Stimulated activated CD8-positive, alpha-beta memory T cell treated with anti-CD3 and anti-CD28 coated beads, Interleukin-15, amount 100 ng/mL, for 48 hours (primary cell): ENCODE measurements around the gene RANBP6.
A peak's percentile ranks its signal among the peaks of the same experiment; 100 is the strongest.
"Not testable (repeated sequence)": the region's sequence is repeated elsewhere in the genome, so short reads cannot be mapped to it uniquely, and the experiment has no call there.

Experiments used
- DNase-seq, 2 donors: peaks; one replicate each; pipeline ENCODE4 v3.0.0-alpha.2; 2020; ENCODE audit warnings: low read depth in 2 of 2

RANBP6 gene

DNA sequence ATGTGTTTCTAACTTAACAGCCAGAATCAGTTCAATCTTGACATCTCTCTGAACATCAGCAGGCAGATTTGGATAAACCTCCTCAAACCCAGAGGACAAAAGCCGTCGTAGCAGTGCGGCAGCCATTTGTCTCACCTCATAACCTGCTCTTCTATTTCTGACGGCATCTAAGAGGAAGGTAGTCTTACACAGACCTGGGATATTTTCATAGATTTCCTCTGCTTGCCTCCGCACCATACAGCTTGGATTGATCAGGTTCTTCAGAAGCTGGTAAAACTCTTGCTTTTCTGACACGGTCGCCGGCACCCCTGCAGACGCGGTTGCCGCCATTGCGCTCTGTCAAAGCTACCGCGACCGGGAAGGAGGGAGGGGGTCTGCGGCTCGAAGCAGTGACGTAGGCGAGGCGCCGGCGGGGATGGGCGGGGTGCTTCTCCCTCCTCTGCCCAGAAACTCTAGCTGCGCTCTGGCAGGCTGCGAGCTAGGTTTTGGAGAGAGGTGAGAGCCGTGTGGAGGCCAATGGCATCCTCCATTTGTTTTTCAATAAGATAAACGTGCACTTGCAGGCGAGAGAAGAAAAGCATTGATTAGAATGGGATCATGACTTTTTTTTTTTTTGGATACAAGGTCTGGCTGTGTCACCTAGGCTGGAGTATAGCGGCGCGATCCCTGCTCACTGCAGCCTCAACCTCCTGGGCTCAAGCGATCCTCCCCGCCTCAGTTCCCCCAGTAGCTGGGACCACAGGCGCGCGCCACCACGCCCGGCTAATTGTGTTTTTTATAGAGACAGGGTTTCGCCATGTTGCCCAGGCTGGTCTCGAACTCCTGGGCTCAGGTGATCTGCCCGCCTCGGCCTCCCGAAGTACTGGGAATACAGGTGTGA lies at the start of gene RANBP6:
TSS of gene RANBP6 (minus strand) at position 347 of the 880 bp plus-strand sequence. CDS start at position 330, 17 bp downstream.
- DNase-seq: peak; percentile 80 to 83

DNA sequence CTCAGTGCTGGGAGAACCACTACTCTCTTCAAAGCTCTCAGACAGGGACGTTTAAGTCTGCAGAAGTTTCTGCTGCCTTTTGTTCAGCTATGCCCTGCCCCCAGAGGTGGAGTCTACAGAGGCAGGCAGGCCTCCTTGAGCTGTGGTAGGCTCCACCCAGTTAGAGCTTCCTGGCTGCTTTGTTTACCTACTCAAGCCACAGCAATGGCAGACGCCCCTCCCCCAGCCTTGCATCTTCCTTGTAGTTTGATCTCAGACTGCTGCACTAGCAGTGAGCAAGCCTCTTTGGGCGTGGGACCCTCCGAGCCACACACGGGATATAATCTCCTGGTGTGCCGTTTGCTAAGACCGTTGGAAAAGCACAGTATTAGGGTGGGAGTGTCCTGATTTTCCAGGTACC lies 47.7 kb upstream of the RANBP6 start:
- DNase-seq: not testable (repeated sequence)

- DNase-seq: no peak
Measured at GRCh38 chr9:6055666-6056065, 40.2 kb upstream of the RANBP6 start.

GRCh38 chr9:6055216-6055615 lies 39.8 kb upstream of the RANBP6 start:
- DNase-seq: no peak

- peak; percentile 23 to 28 for DNase-seq
Measured at GRCh38 chr9:6054280-6055099, 39.1 kb upstream of the RANBP6 start.

GRCh38 chr9:6052293-6052919 lies 37.0 kb upstream of the RANBP6 start:
- no peak for DNase-seq

GRCh38 chr9:6051511-6051950 lies 36.1 kb upstream of the RANBP6 start:
- no peak for DNase-seq

DNA sequence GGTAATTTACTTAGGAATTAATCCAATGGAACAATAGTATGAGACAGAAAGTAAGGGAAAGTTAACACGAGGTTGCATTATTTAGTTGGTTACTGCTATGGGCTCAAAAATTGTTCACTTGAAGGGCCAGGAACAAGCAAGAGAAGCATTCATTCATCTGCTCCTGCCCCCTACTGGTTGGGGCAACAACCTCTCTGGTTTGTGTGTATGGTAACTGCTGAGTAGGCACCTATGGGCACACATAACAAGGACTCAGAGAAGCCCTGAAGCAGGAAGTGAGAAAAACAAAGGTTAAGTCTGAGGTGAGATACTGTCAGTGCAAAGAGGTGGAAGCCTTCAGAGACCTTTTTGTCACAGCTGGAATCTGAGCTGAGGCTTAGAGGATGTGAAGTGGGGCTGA lies 34.4 kb upstream of the RANBP6 start:
- DNase-seq: no peak

DNA sequence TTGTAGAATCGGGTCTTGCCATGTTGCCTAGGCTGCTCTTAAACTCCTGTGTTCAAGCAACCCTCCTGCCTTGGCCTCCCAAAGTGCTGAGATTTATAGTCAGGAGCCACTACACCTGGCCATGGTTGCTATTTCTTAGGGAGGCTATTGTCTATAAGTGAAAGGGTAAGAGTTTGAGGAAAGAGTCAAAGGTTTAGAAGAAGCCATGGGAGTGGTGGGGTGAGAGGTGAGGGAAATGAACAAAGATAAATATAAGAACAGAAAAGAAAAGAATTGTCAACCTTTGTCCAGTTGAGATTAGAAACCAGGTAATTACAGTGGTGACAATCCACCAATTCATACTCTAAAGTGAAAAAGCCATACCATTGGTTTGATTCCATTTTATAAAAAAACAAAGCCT lies 32.6 kb upstream of the RANBP6 start:
- DNase-seq: no peak

DNA sequence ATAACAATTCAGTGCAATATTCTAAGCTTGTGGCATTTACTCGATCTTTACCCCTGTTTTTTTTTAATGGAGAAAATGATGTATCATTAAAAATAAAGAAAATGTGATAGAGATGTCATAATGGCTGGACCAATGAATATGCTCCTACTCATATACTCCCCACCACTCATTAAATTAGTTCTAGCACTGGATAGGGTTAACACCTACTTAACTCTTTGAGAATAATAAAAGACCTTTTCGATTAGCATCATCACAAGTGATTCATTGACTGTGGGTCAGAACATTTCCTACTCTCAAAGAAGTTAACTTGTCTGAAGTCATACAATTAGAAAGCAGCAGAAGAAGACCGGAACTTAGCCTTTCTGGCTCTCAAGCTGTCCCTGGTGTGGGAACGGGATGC lies 31.6 kb upstream of the RANBP6 start:
- DNase-seq: no peak

- no peak for DNase-seq
Measured at GRCh38 chr9:6045364-6045763, 29.9 kb upstream of the RANBP6 start.

- DNase-seq: no peak
Measured at GRCh38 chr9:6040077-6040476, 24.7 kb upstream of the RANBP6 start.

- no peak for DNase-seq
Measured at GRCh38 chr9:6036391-6036790, 21.0 kb upstream of the RANBP6 start.

DNA sequence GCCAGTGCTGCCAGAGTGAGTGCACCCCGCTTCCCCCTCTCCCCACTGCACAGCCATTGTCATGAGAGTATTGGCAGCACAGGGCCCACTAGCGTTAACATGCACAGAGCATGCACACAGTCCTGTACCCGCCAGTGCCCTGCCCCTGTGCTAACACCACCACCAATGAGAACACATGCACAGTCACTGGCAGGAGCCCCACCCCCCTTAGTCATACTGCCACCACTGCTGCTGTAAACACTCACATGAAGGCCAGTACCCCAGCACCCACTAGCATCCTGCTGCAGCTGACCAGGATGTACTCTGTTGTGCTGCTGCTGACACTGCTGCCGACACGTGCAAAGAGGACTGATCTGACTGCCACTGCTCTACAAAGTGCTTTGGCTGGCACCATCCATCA lies 19.5 kb upstream of the RANBP6 start:
- no peak for DNase-seq

DNA sequence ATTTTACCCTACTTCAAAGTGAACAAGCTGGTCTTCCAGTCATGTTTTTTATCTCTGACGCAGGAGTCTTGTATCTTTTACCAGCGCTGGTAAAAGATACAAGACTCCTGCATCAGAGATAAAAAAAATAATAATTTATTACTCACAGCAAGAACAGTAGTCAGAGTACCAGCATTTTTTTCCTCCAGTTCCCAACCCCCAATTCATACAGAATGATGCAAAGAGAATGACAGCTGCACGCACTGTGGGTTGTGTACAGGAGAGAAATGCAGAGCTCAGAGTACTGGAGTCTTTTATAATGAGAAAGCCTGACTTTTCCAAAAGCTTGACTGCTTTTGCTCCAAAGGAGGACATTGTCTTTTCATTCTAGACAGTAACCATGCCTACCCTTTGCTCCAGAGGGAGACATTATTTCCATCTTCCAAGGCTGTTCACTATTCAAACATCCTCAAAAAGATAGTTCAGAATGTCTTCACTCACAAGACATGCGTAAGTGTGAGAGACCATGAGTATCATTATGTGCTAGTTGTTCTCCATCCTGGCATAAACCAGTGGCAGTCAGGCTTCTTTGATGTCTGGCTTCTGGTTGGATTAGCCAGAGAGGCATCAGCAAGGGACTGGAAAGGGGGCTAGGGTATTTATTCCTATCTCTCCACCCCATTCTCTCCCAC lies 14.3 kb upstream of the RANBP6 start:
- no peak for DNase-seq

DNA sequence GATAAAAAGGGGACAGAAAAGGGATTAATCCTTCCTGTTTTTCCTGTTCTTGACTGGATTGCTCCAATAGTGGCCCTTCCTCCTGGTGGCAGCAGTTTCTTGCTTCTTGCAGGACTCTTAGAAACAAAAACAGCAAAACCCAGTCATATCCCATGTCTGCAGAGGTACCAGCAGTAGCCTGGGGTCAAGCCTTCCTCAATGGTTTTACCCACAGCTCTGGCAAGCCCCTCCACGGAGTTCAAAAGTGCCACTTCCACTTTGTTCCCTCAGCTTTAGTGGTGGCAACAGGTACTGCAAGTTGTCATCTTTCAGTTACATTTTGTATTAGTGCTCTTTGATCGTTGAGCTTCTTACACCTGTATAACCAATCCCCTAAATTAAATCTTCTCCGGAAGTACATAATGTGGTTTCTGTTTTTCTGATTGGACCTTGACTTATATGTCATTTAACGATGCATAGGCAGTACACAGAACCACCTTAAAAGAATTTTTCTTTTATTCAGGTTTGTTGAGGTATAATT lies 8.7 kb upstream of the RANBP6 start:
- no peak for DNase-seq

- DNase-seq: not testable (repeated sequence)
Measured at GRCh38 chr9:6016975-6017374, 1.6 kb upstream of the RANBP6 start.

DNA sequence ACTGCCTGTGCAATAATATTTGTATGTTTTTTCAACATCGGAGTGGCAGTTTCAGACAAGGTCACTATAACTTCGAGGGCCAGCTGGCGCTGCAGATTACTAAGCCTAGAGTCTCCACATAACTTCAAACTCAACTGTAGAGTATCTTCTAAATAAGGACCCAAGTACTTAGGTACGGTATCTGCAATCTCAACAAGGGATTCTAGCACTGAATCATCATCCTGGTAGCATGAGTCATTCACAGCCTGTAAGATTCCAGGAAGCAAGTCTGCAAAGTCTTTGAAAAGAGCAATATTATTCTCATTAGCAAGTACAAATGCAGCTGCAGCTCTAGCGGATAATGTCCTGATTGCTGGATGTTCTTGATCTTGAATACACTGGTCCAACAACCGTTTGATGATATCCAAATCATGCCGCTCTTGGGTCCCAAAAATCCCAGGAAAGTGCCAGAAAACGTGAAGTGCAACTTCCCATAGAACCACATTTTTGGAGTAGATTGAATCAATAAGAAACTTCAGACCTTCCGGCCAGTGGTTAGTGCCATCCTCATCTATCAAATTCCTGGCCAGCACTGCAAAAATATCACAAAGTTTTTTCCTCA lies 654 bp downstream of the RANBP6 start:
- no peak for DNase-seq

GRCh38 chr9:6008169-6008979 lies 7.0 kb downstream of the RANBP6 start:
- peak; percentile 88 for DNase-seq

GRCh38 chr9:6007770-6008168 lies 7.7 kb downstream of the RANBP6 start:
- DNase-seq: peak; percentile 59 to 64
